IMR-90 (cell line): ENCODE results near the gene CMTR1. TPM values are rescaled to one million over a fixed set of nuclear protein-coding genes. Genes with fewer than 3 reads are reported as not detected.
A peak's percentile ranks its signal among the peaks of the same experiment; 100 is the strongest.

Experiments used
- ATAC-seq: fragments of 200-7000 bp; cut with Tn5 transposase; 2 replicates; pipeline ENCODE4 v1.9.1; 2020; ENCODE audit warnings: low read depth, mild to moderate bottlenecking, moderate library complexity
- BruUV-seq: library from RNA; stranded (reverse); fragments of 400-500 nt; replicated peaks from 2 replicates; lab custom pipeline; 2021; lab: Mats Ljungman, UMichigan
- CTCF ChIA-PET: fragments of 300-600 bp; formaldehyde crosslinking; extraction: SDS; loops from one replicate; lab custom pipeline; 2021; ENCODE audit warnings: antibody characterized with exemption; lab: Yijun Ruan, JAX
- POLR2A ChIA-PET: fragments of 300-600 bp; sonication (Branson Sonifier 250); formaldehyde crosslinking; loops from one replicate; lab custom pipeline; 2022; ENCODE audit warnings: antibody characterized with exemption; ENCODE audit not compliant: unreplicated experiment; lab: Charles Lee
- DNase-seq: peaks from one replicate; pipeline ENCODE4 v3.0.0; 2013
- H2AFZ ChIP-seq: replicated peaks from 2 replicates; pipeline ENCODE3; 2013; ENCODE audit warnings: low read length, mild to moderate bottlenecking; ENCODE audit not compliant: poor library complexity
- H2AK5ac ChIP-seq: 2 replicates; pipeline ENCODE4 v1.6.1; 2013; ENCODE audit warnings: low read depth, low read length, inconsistent platforms
- H2AK9ac ChIP-seq: replicated peaks from 2 replicates; pipeline ENCODE3; 2013; ENCODE audit warnings: mild to moderate bottlenecking, low read depth, low read length, moderate library complexity; ENCODE audit not compliant: poor library complexity
- H2BK120ac ChIP-seq: 2 replicates; pipeline ENCODE4 v1.6.1; 2013; ENCODE audit warnings: low read depth, low read length, inconsistent platforms
- H2BK15ac ChIP-seq: 3 replicates; pipeline ENCODE4 v1.6.1; 2013; ENCODE audit warnings: low read depth, low read length, inconsistent platforms
- H2BK20ac ChIP-seq: 2 replicates; pipeline ENCODE4 v1.6.1; 2013; ENCODE audit warnings: low read depth, mild to moderate bottlenecking, inconsistent platforms, low read length, moderate library complexity
- H2BK5ac ChIP-seq: 2 replicates; pipeline ENCODE4 v1.6.1; 2013; ENCODE audit warnings: mild to moderate bottlenecking, low read depth, low read length, inconsistent platforms; ENCODE audit not compliant: poor library complexity, severe bottlenecking
- H3K14ac ChIP-seq: replicated peaks from 2 replicates; pipeline ENCODE4 v1.6.1; 2013; ENCODE audit warnings: low read depth, low read length, inconsistent platforms
- H3K18ac ChIP-seq: 2 replicates; pipeline ENCODE4 v1.6.1; 2013; ENCODE audit warnings: low read depth, low read length, control low read depth
- H3K23ac ChIP-seq: 2 replicates; pipeline ENCODE4 v1.6.1; 2013; ENCODE audit warnings: low read depth, low read length, inconsistent platforms
- H3K27ac ChIP-seq: 2 replicates; pipeline ENCODE4 v1.5.1; 2013; ENCODE audit warnings: mild to moderate bottlenecking, control low read depth, low read length; ENCODE audit not compliant: insufficient read depth
- H3K27me3 ChIP-seq: 2 replicates; pipeline ENCODE4 v1.6.1; 2013; ENCODE audit warnings: low read length; ENCODE audit not compliant: control insufficient read depth, insufficient read depth
- H3K36me3 ChIP-seq: 2 replicates; pipeline ENCODE4 v1.6.1; 2013; ENCODE audit warnings: low read length, mixed read lengths; ENCODE audit not compliant: control insufficient read depth, insufficient read depth
- H3K4ac ChIP-seq: 2 replicates; pipeline ENCODE4 v1.6.1; 2013; ENCODE audit warnings: low read depth, low read length, inconsistent platforms
- H3K4me1 ChIP-seq: 2 replicates; pipeline ENCODE4 v1.6.1; 2013; ENCODE audit warnings: low read length, mixed read lengths; ENCODE audit not compliant: control insufficient read depth, insufficient read depth
- H3K4me2 ChIP-seq: 2 replicates; pipeline ENCODE4 v1.6.1; 2013; ENCODE audit warnings: low read depth, mild to moderate bottlenecking, control low read depth, low read length, moderate library complexity
- H3K4me3 ChIP-seq: 2 replicates; pipeline ENCODE4 v1.5.1; 2013; ENCODE audit warnings: low read depth, mild to moderate bottlenecking, control low read depth, low read length, moderate library complexity; ENCODE audit not compliant: insufficient read depth
- H3K56ac ChIP-seq: 2 replicates; pipeline ENCODE4 v1.6.1; 2013; ENCODE audit warnings: low read length, inconsistent platforms; ENCODE audit not compliant: insufficient read depth; ENCODE audit errors: extremely low read depth
- H3K79me1 ChIP-seq, 2 experiments: 2 replicates each; pipeline ENCODE4 v1.6.1; 2013; ENCODE audit warnings: low read length in 2 of 2, inconsistent platforms in 1 of 2, low read depth in 1 of 2
- H3K9ac ChIP-seq: 2 replicates; pipeline ENCODE4 v1.6.1; 2013; ENCODE audit warnings: low read depth, low read length, control low read depth
- H3K9me1 ChIP-seq: 2 replicates; pipeline ENCODE4 v1.6.1; 2013; ENCODE audit warnings: low read length, inconsistent platforms; ENCODE audit not compliant: insufficient read depth
- H3K9me3 ChIP-seq: 2 replicates; pipeline ENCODE4 v1.6.1; 2013; ENCODE audit warnings: low read length; ENCODE audit not compliant: control insufficient read depth, insufficient read depth
- H4K20me1 ChIP-seq: 2 replicates; pipeline ENCODE4 v1.6.1; 2013; ENCODE audit warnings: low read length, inconsistent platforms; ENCODE audit not compliant: insufficient read depth
- H4K5ac ChIP-seq: 2 replicates; pipeline ENCODE4 v1.6.1; 2013; ENCODE audit warnings: mild to moderate bottlenecking, low read depth, low read length, control low read depth
- H4K8ac ChIP-seq, 2 experiments: 2 replicates each; pipeline ENCODE4 v1.6.1; 2013; ENCODE audit warnings: low read depth in 2 of 2, low read length in 2 of 2, control low read depth in 1 of 2, inconsistent platforms in 1 of 2
- H4K91ac ChIP-seq: 2 replicates; pipeline ENCODE4 v1.6.1; 2013; ENCODE audit warnings: low read depth, low read length, inconsistent platforms; ENCODE audit not compliant: insufficient read depth
- BHLHE40 ChIP-seq: fragments of 150-350 bp; IDR thresholded peaks from 2 replicates; pipeline ENCODE4 v1.6.1; 2016; ENCODE audit warnings: mild to moderate bottlenecking, low read depth, low read length
- CEBPB ChIP-seq: IDR thresholded peaks from 2 replicates; pipeline ENCODE4 v1.6.1; 2012; ENCODE audit warnings: low read depth, low read length, improper control_type of control experiment
- FOS ChIP-seq: fragments of 150-350 bp; IDR thresholded peaks from 2 replicates; pipeline ENCODE4 v1.6.1; 2016; ENCODE audit warnings: low read depth, low read length
- MAZ ChIP-seq: IDR thresholded peaks from 2 replicates; pipeline ENCODE4 v1.6.1; 2012; ENCODE audit warnings: low read depth, mild to moderate bottlenecking, low read length, improper control_type of control experiment, moderate library complexity, borderline replicate concordance
- MXI1 ChIP-seq: IDR thresholded peaks from 2 replicates; pipeline ENCODE4 v1.6.1; 2012; ENCODE audit warnings: low read depth, mild to moderate bottlenecking, low read length, moderate library complexity, borderline replicate concordance
- SMC3 ChIP-seq: fragments of 150-350 bp; IDR thresholded peaks from 2 replicates; pipeline ENCODE4 v1.6.1; 2016; ENCODE audit warnings: low read depth, mild to moderate bottlenecking, antibody characterized with exemption, low read length, moderate library complexity
- whole genome bisulfite sequencing, 2 experiments: methylation state at CpG; one replicate each; pipeline versions ENCODE4 v1.1.5 to v1.1.7; 2013; ENCODE audit warnings: missing lambda C conversion rate in 2 of 2; ENCODE audit not compliant: insufficient read length in 1 of 2; ENCODE audit errors: extremely low coverage in 2 of 2; 5-methylcytosine and 5-hydroxymethylcytosine counted together
- dilution Hi-C: fragments of 300-500 bp; cut with HindIII; formaldehyde crosslinking; loops from one replicate; pipeline ENCODE4 v1.14.3; 2018; ENCODE audit warnings: low sequenced_read_pairs; ENCODE audit not compliant: unreplicated experiment
- in situ Hi-C: fragments of 300-500 bp; cut with MboI; formaldehyde crosslinking; loops from 3 replicates; pipeline ENCODE4 v1.14.3; 2019; ENCODE audit warnings: low sequenced_read_pairs, inconsistent platforms, mixed read lengths
- intact Hi-C: fragments of 100-400 bp; cut with micrococcal nuclease; formaldehyde crosslinking; loops from 2 replicates; pipeline ENCODE4 v1.10.0; 2022
- polyA plus RNA-seq, 3 experiments: library from polyadenylated mRNA; depleted of rRNA; stranded (reverse); fragments of >200 nt; gene quantifications; 2 replicates each; pipeline ENCODE4 v1.2.3, GENCODE V29; 2012; ENCODE audit warnings: low replicate concordance in 1 of 3
- total RNA-seq: library from RNA; depleted of rRNA; stranded (reverse); fragments of >200 nt; gene quantifications from 2 replicates; pipeline ENCODE4 v1.2.3, GENCODE V29; 2012

Gene CMTR1
- total and polyA plus RNA-seq, 2 of the 4 experiments (the other 2 are of a cell fraction): 22.6 to 30.1 TPM

DNA sequence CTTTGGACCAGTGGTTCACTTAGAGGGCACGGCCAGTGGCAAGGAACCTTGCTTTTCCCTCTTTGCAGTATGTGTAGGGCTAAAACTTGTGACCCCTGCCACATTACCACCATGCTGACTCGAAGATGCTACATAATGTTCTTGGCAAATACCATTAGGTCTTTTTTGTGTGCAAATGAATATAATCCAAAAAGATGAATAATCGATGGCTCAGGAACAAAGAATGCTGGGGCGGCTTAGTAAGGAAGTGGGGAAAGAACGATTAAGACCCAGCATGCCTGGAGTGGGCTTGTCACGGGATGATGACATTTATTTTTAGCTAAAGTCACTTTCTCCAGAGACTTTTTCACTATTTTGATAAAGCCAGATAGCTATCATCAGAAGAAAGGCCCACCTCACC lies 23.1 kb downstream of the CMTR1 start:
- POLR2A ChIA-PET: no interaction called here
- Histone ChIP-seq H2BK5ac (peak overlapping the region; percentile 53), H4K5ac (no peak overlapping the region), H3K4me1 (peaks cover 7% of the 10 kb centered on the region), H3K27ac (0 out of 2 replicates have a peak overlapping the region, but pooled peaks have one; percentile 1), H2BK15ac (peak overlapping the region; percentile 17; the same call in 1 of the 3 replicates), H2AFZ (no peak overlapping the region), H3K4me3 (no peak overlapping the region), H4K8ac (peak overlapping the region; percentile 31 to 68; a peak in 2 of 4 replicates), H3K56ac (no peak overlapping the region), H3K4me2 (no peak overlapping the region), H3K18ac (no peak overlapping the region), H2BK120ac (peak overlapping the region; percentile 72; the same call in 1 of the 2 replicates), H3K4ac (peak overlapping the region; percentile 81), H2AK9ac (no peak overlapping the region), H3K27me3 (no peaks in the 10 kb centered on the region), H3K9ac (no peak overlapping the region), H3K9me3 (no peaks in the 10 kb centered on the region), H4K91ac (0 out of 2 replicates have a peak overlapping the region, but pooled peaks have one; percentile 22), H3K36me3 (peaks cover 34% of the 10 kb centered on the region), H3K9me1 (peaks cover 7% of the 10 kb centered on the region; the same call in 1 of the 2 replicates), H4K20me1 (no peaks in the 10 kb centered on the region), H3K79me1 (peaks cover 6 to 20% of the 10 kb centered on the region in 2 experiments), H2BK20ac (peak overlapping the region; percentile 62; the same call in 1 of the 2 replicates), H2AK5ac (peak overlapping the region; percentile 56; the same call in 1 of the 2 replicates), H3K23ac (peak overlapping the region; percentile 52; the same call in 1 of the 2 replicates), H3K14ac (no peak overlapping the region)
- DNase-seq: peak; percentile 88
- intact Hi-C loops: no loop called here
- no TSS peak for BruUV-seq
- ATAC-seq: peak; percentile 61
- WGBS, 2 experiments: no CpG with 5 or more reads among the region's 6 CpGs
- TF ChIP-seq CEBPB (peak; percentile 52), SMC3 (no peak), FOS (peak; percentile 38; the same call in 1 of the 2 replicates), BHLHE40 (peak; percentile 80), MAZ (no peak), MXI1 (0 out of 2 replicates have a peak, but pooled peaks have one; percentile 20)
- in situ Hi-C loops: no loop called here
- dilution Hi-C loops: no loop called here
- CTCF ChIA-PET: no interaction called here
